Loucy (cell line): ENCODE measurements around the gene NOXA1.

Experiments used
- H2AFZ ChIP-seq: fragments of 200-600 bp; sonication (generic); 2 replicates; pipeline ENCODE4 v1.6.0; 2016; ENCODE audit warnings: antibody characterized with exemption, mild to moderate bottlenecking, low read length, moderate library complexity
- H3F3A ChIP-seq: fragments of 200-600 bp; 2 replicates; pipeline ENCODE4 v1.6.0; 2016; ENCODE audit warnings: antibody characterized with exemption, low read depth, mild to moderate bottlenecking
- H3K27me3 ChIP-seq: fragments of 200-600 bp; sonication (generic); 2 replicates; pipeline ENCODE4 v1.6.1; 2014; ENCODE audit warnings: low read length, mild to moderate bottlenecking; ENCODE audit not compliant: insufficient read depth, poor library complexity, severe bottlenecking
- H3K36me3 ChIP-seq: fragments of 200-600 bp; sonication (generic); 2 replicates; pipeline ENCODE4 v1.6.1; 2016; ENCODE audit warnings: low read length; ENCODE audit not compliant: insufficient read depth
- H3K4me1 ChIP-seq: fragments of 200-600 bp; sonication (generic); 2 replicates; pipeline ENCODE4 v1.5.1; 2014; ENCODE audit warnings: low read length, mild to moderate bottlenecking; ENCODE audit not compliant: insufficient read depth, poor library complexity, severe bottlenecking
- H3K4me2 ChIP-seq: fragments of 200-600 bp; sonication (generic); 2 replicates; pipeline ENCODE4 v1.6.0; 2014; ENCODE audit warnings: antibody characterized with exemption, low read length, low read depth, mild to moderate bottlenecking; ENCODE audit not compliant: poor library complexity, severe bottlenecking
- H3K4me3 ChIP-seq: fragments of 200-600 bp; sonication (generic); 2 replicates; pipeline ENCODE4 v1.5.1; 2014; ENCODE audit warnings: low read length, mild to moderate bottlenecking, mixed read lengths; ENCODE audit not compliant: poor library complexity, severe bottlenecking
- H3K79me2 ChIP-seq: fragments of 200-600 bp; sonication (generic); 2 replicates; pipeline ENCODE4 v1.6.1; 2014; ENCODE audit warnings: low read length; ENCODE audit not compliant: insufficient read depth
- H3K9ac ChIP-seq: fragments of 200-600 bp; sonication (generic); 2 replicates; pipeline ENCODE4 v1.6.0; 2014; ENCODE audit warnings: mild to moderate bottlenecking, low read depth, low read length, moderate library complexity; ENCODE audit not compliant: poor library complexity, severe bottlenecking
- H3K9me2 ChIP-seq: fragments of 200-600 bp; sonication (generic); replicated peaks from 2 replicates; pipeline ENCODE4 v1.6.1; 2016; ENCODE audit warnings: low read depth, low read length, mixed read lengths
- H3K9me3 ChIP-seq: fragments of 200-600 bp; sonication (generic); 2 replicates; pipeline ENCODE4 v1.6.1; 2014; ENCODE audit warnings: mild to moderate bottlenecking, antibody characterized with exemption, low read length, low read depth; ENCODE audit not compliant: insufficient read depth
- H4K20me1 ChIP-seq: fragments of 200-600 bp; sonication (generic); 2 replicates; pipeline ENCODE4 v1.6.0; 2014; ENCODE audit warnings: antibody characterized with exemption, low read length, mild to moderate bottlenecking; ENCODE audit not compliant: insufficient read depth, poor library complexity, severe bottlenecking
- CTCF ChIP-seq: fragments of 200-600 bp; sonication (generic); conservative IDR thresholded peaks from 2 replicates; pipeline ENCODE4 v1.5.1; 2014; ENCODE audit warnings: mild to moderate bottlenecking, antibody characterized with exemption, low read length
- EZH2phosphoT487 ChIP-seq: fragments of 200-600 bp; IDR thresholded peaks from 2 replicates; pipeline ENCODE4 v1.6.1; 2018; ENCODE audit warnings: antibody characterized with exemption, mild to moderate bottlenecking, moderate library complexity, borderline replicate concordance

NOXA1 gene

GRCh38 chr9:137392232-137393007 is 30.8 kb upstream of the NOXA1 start:
- H3K9ac ChIP-seq = no peak overlapping the region

GRCh38 chr9:137393176-137394150 is 29.7 kb upstream of the NOXA1 start:
- Histone ChIP-seq H3K36me3 (no peaks in the 10 kb centered on the region), H4K20me1 (no peaks in the 10 kb centered on the region), H3K9me2 (no peaks in the 10 kb centered on the region), H3F3A (no peaks in the 10 kb centered on the region), H3K9ac (no peak overlapping the region), H3K4me2 (no peak overlapping the region), H3K4me3 (no peak overlapping the region), H3K9me3 (peaks cover 10% of the 10 kb centered on the region; the same call in 1 of the 2 replicates), H3K27me3 (no peaks in the 10 kb centered on the region), H2AFZ (no peak overlapping the region), H3K79me2 (no peaks in the 10 kb centered on the region), H3K4me1 (no peaks in the 10 kb centered on the region)
- no peak for TF ChIP-seq CTCF
- no peak for TF ChIP-seq EZH2phosphoT487

More at GRCh38 chr9:137392232-137393007, 30.8 kb upstream of the NOXA1 start:
- H3K36me3 ChIP-seq = no peaks in the 10 kb centered on the region
- no peaks in the 10 kb centered on the region for H3K9me2 ChIP-seq
- no peaks in the 10 kb centered on the region for H3F3A ChIP-seq
- no peaks in the 10 kb centered on the region for H3K79me2 ChIP-seq
- no peak overlapping the region for H3K4me2 ChIP-seq
- no peaks in the 10 kb centered on the region for H4K20me1 ChIP-seq
- no peaks in the 10 kb centered on the region for H3K4me1 ChIP-seq
- no peak overlapping the region for H2AFZ ChIP-seq
- no peak for TF ChIP-seq CTCF
- TF ChIP-seq EZH2phosphoT487 = no peak
- no peak overlapping the region for H3K4me3 ChIP-seq
- H3K27me3 ChIP-seq = no peaks in the 10 kb centered on the region
- H3K9me3 ChIP-seq = peaks cover 10% of the 10 kb centered on the region; the same call in 1 of the 2 replicates

GRCh38 chr9:137394866-137395665 is 28.1 kb upstream of the NOXA1 start:
- H3F3A ChIP-seq = no peaks in the 10 kb centered on the region
- TF ChIP-seq EZH2phosphoT487 = no peak
- no peak for TF ChIP-seq CTCF
- no peak overlapping the region for H2AFZ ChIP-seq
- H3K27me3 ChIP-seq = no peaks in the 10 kb centered on the region
- H3K4me3 ChIP-seq = no peak overlapping the region
- H3K79me2 ChIP-seq = no peaks in the 10 kb centered on the region
- no peak overlapping the region for H3K4me2 ChIP-seq
- H3K9ac ChIP-seq = no peak overlapping the region
- peaks cover 10% of the 10 kb centered on the region; the same call in 1 of the 2 replicates for H3K9me3 ChIP-seq
- H3K9me2 ChIP-seq = no peaks in the 10 kb centered on the region
- no peaks in the 10 kb centered on the region for H3K4me1 ChIP-seq
- H3K36me3 ChIP-seq = no peaks in the 10 kb centered on the region
- H4K20me1 ChIP-seq = no peaks in the 10 kb centered on the region
